Activated CD4-positive, alpha-beta T cell treated with anti-CD3 and anti-CD28 coated beads for 36 hours (primary cell): ENCODE measurements around the gene DLGAP1. TPM values are rescaled to one million over a fixed set of nuclear protein-coding genes. Genes with fewer than 3 reads are reported as not detected.

Experiments used
- microRNA-seq: library from miRNA; unstranded; fragments of <30 nt; microRNA quantifications from one replicate; pipeline ENCODE4 v1.2.0, GENCODE V29; 2021; ENCODE audit warnings: borderline replicate concordance
- total RNA-seq, 2 experiments: library from RNA; stranded (reverse); gene quantifications; one replicate each; pipeline ENCODE4 v1.2.3, GENCODE V29; 2021

Gene DLGAP1
- total RNA-seq, 2 experiments from 2014 or later = 0.14 TPM; not detected in 1

Small RNA genes within 50 kb of the gene (microRNA-seq; reads per million reads assigned to microRNA genes)
- not detected for gene MIR6718
